ENCODE results near the gene DIAPH2.

DNA sequence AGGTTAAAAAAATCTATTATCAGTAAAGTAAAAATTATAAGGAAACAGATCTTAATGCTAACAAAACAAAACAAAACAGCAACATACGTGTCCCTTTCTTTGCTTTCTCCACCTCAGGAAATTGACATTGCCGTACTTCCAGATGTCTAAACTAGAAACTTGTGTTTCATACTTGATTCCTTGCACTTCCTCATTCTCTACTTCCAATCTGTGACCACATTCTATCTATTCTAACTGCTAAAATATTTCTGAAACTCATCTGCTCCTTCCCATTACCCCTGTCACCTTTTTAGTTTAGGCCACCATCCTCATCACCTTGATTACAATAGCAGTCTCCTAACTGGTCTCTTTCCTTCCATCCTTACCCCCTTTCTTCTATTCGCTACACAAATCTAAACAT, 176.6 kb downstream of the DIAPH2 start:
- TF ChIP-seq GATA3 (IDR thresholded peaks at IDR 0.05; ENCODE audit: low read depth, low read length) (no peak), GATA2 (IDR thresholded peaks at IDR 0.05; ENCODE audit: low read depth, low read length) (no peak)

Data from SH-SY5Y (cell line).